Astrocyte of the spinal cord (primary cell): Measurements from ENCODE around the gene DES.

ENCODE experiments used
- DNase-seq: peaks from one replicate; pipeline ENCODE4 v3.0.0; 2011; ENCODE audit warnings: low read depth, low spot score
- H3K4me3 ChIP-seq: 2 replicates; pipeline ENCODE4 v1.5.1; 2011; ENCODE audit warnings: low read depth, mild to moderate bottlenecking, low read length, moderate library complexity
- CTCF ChIP-seq: IDR thresholded peaks from 2 replicates; pipeline ENCODE4 v1.5.1; 2012; ENCODE audit warnings: low read depth, mild to moderate bottlenecking, low read length, inconsistent platforms
- in situ Hi-C: cut with HindIII; loops from 2 replicates; pipeline ENCODE4 v1.10.0; 2017; ENCODE audit warnings: low sequenced_read_pairs

Gene DES

GRCh38 chr2:219465659-219466561 lies 47.7 kb downstream of the DES start:
- no peak for DNase-seq
- in situ Hi-C loops, result no loop called here
- H3K4me3 ChIP-seq, result no peak overlapping the region
- no peak for TF ChIP-seq CTCF

GRCh38 chr2:219466816-219467735 lies 48.9 kb downstream of the DES start:
- in situ Hi-C loops, result no loop called here
- DNase-seq, result no peak
- H3K4me3 ChIP-seq, result no peak overlapping the region
- TF ChIP-seq CTCF, result no peak

GRCh38 chr2:219467736-219468075 lies 49.5 kb downstream of the DES start:
- no peak for TF ChIP-seq CTCF

GRCh38 chr2:219468410-219469185 lies 50.4 kb downstream of the DES start:
- no peak for TF ChIP-seq CTCF
- no peak overlapping the region for H3K4me3 ChIP-seq
- in situ Hi-C loops, result no loop called here

More at GRCh38 chr2:219467736-219468075, 49.5 kb downstream of the DES start:
- in situ Hi-C loops, result no loop called here
- DNase-seq, result no peak
- no peak overlapping the region for H3K4me3 ChIP-seq

GRCh38 chr2:219469186-219469724 lies 51.1 kb downstream of the DES start:
- in situ Hi-C loops, result no loop called here
- no peak for TF ChIP-seq CTCF
- H3K4me3 ChIP-seq, result no peak overlapping the region
- DNase-seq, result peak; percentile 53

More at GRCh38 chr2:219468410-219469185, 50.4 kb downstream of the DES start:
- DNase-seq, result no peak

- H3K4me3 ChIP-seq, result no peak overlapping the region
- in situ Hi-C loops, result no loop called here
- DNase-seq, result no peak
- no peak for TF ChIP-seq CTCF
These were observed 52.3 kb downstream of the DES start for GRCh38 chr2:219470429-219470828.
